ENCODE measurements around the gene EML6.

The EML6 gene

DNA sequence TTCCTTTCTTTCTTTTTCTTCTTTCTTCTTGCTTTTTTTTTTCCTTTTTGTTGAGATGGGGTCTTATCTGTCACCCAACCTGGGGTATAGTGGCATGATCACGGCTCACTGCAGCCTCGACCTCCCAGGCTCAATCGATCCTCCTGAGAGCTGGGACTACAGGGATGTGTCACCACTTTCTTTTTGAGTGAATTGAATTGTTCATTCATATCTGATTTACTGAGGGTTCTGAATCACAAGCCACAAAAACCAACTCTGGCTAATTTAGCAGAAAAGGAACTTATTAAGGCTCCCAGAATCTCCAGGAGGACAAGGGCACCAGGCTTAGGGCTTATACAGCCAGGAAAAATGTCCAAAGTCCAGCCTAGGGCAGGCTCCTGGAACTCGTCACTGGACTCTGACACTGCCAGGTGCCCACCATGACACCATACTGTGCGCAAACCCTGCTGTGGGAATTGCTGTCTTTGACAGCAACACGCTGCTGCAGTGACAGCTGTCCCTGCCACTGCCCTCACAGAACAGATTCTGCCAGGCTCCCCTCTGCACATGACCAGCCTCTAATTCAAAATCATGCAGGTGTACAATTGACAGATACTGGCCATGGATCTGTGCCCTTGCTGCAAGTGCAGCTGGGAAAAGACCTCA lies 42.9 kb upstream of the EML6 start:
- peak; percentile 60 for DNase-seq (ENCODE audit: low read depth, low spot score)
- no peak overlapping the region for H3K4me3 ChIP-seq (ENCODE audit: low read depth, low read length)
- in situ Hi-C loops (cut with HindIII; ENCODE audit: low sequenced_read_pairs) = no loop called here
- TF ChIP-seq, protein P1, sequence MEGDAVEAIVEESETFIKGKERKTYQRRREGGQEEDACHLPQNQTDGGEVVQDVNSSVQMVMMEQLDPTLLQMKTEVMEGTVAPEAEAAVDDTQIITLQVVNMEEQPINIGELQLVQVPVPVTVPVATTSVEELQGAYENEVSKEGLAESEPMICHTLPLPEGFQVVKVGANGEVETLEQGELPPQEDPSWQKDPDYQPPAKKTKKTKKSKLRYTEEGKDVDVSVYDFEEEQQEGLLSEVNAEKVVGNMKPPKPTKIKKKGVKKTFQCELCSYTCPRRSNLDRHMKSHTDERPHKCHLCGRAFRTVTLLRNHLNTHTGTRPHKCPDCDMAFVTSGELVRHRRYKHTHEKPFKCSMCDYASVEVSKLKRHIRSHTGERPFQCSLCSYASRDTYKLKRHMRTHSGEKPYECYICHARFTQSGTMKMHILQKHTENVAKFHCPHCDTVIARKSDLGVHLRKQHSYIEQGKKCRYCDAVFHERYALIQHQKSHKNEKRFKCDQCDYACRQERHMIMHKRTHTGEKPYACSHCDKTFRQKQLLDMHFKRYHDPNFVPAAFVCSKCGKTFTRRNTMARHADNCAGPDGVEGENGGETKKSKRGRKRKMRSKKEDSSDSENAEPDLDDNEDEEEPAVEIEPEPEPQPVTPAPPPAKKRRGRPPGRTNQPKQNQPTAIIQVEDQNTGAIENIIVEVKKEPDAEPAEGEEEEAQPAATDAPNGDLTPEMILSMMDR (IDR thresholded peaks at IDR 0.05; ENCODE audit: low read depth, low read length) = no peak

DNA sequence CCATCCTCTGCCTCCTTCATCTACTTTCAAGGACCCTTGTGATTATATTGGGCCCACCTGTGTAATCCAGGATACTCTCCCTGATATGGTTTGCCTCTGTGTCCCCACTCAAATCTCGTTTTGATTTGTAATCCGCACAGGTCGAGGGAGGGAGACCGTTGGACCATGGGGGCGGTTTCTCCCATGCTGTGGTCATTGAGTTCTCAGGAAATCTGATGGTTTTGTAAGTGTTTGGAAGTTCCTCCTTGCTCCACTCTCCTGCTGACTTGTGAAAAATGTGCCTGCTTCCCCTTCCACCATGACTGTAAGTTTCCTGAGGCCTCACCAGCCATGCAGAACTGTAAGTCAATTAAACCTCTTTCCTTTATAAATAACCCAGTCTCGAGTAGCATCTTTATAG lies 42.0 kb upstream of the EML6 start:
- DNase-seq (ENCODE audit: low read depth, low spot score) = no peak
- H3K4me3 ChIP-seq (ENCODE audit: low read depth, low read length) = no peak overlapping the region

DNA sequence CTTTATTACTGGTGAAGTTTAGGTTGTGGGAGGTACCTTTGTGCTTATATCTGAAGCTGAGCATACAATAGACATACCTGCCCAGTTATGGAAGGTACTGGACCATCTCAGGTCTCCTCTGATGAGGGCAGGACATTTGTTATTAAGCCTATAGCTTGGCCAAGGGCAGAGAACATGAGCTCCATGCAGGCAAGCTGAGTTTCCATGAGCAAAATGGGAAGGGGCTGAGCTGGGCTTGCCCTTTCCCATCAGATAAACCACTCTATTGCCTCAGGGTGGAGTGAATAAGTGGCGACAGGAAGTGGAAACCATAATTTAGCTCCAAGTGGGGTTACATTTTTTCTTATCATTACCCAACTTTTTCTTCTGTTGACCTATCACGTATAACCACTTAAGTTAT lies 39.9 kb upstream of the EML6 start:
- TF ChIP-seq, protein P1 (IDR thresholded peaks at IDR 0.05; ENCODE audit: low read depth, low read length) = no peak
- H3K4me3 ChIP-seq (ENCODE audit: low read depth, low read length) = no peak overlapping the region
- DNase-seq (ENCODE audit: low read depth, low spot score) = no peak
- in situ Hi-C loops (cut with HindIII; ENCODE audit: low sequenced_read_pairs) = no loop called here

More for the DNA sequence above, 42.0 kb upstream of the EML6 start:
- TF ChIP-seq, protein P1 (IDR thresholded peaks at IDR 0.05; ENCODE audit: low read depth, low read length) = no peak
- in situ Hi-C loops (cut with HindIII; ENCODE audit: low sequenced_read_pairs) = no loop called here

DNA sequence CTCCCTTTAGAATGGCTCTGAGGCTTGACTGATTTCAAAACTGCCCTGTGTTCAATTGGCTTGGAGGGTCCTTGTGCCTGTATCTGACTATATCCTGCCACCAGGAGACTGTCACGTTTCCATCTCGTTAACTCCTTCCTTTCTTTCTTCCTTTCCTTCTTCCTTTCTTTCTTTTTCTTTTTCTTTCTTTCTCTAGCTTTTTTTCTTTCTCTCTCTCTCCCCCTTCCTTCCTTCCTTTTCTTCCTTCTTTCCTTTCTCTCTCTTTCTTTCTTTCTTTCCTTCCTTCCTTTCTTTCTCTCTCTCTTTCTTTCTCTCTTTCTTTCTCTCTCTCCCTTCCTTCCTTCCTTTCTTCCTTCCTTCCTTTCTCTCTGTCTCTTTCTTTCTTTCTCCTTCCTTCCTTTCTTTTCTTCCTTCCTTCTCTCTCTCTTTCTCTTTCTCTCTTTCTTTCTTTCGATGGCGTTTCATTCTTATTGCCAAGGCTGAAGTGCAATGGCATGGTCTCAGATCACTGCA lies 38.1 kb upstream of the EML6 start:
- in situ Hi-C loops (cut with HindIII; ENCODE audit: low sequenced_read_pairs) = no loop called here
- no peak overlapping the region for H3K4me3 ChIP-seq (ENCODE audit: low read depth, low read length)
- DNase-seq (ENCODE audit: low read depth, low spot score) = no peak
- TF ChIP-seq, protein P1 (IDR thresholded peaks at IDR 0.05; ENCODE audit: low read depth, low read length) = no peak

DNA sequence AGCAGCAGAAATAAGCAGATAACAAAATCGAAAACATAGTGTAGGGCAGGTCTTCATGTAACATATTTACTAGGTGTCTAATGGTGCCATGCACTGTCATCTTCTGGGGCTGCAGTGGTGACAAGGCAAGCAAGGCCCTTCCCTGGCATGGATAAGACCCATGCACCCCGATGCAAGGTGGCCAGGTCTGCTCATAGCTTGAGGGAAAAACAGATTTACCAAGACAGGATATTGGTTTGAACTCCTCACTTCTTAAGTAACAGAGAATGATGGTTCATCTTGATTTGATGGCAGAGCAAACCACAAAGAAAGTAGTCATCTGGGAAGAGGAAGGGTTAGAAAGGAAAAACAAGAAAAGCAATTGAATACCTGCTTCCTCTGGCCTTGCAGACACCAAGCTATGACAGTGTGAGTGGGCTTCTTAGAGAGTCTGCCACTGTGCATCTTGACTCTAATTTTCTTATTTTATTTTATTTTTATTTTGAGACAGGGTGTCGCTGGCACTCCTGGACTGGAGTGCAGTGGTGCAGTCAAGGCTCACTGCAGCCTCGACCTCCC lies 35.8 kb upstream of the EML6 start:
- DNase-seq (ENCODE audit: low read depth, low spot score) = no peak
- H3K4me3 ChIP-seq (ENCODE audit: low read depth, low read length) = no peak overlapping the region
- in situ Hi-C loops (cut with HindIII; ENCODE audit: low sequenced_read_pairs) = no loop called here
- TF ChIP-seq, protein P1 (IDR thresholded peaks at IDR 0.05; ENCODE audit: low read depth, low read length) = no peak

DNA sequence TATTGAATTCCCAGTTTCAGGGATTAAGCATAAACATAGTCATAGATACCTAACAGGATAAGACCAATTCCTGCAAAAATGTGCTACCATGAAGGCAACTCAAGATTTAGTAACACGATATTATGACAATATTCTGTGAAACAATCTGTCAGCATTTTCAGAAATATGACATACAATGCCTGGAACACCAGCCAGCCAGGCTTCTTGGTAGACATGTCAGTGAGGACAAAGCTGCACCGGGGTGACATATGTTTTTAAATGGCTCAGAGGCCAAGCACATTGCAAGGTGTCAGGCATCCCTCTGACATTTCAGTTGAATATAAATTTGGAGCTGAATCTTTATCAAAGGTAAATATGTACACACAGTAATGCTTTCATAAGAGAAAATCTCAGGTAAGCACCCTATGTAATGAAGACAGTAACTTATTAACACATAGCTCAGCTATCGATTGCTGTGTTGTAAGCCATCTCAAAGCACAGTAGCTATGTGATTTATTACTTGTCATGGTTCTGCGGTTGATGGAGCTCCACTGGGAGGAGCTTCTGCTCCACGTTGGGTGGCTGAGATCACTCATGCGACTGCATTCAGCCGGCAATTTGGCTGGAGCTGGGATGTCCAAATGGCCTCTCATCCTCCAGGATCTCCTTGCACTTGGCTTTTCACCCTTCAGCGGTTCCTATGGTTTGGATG lies 31.9 kb upstream of the EML6 start:
- in situ Hi-C loops (cut with HindIII; ENCODE audit: low sequenced_read_pairs) = no loop called here
- TF ChIP-seq, protein P1 (IDR thresholded peaks at IDR 0.05; ENCODE audit: low read depth, low read length) = no peak
- H3K4me3 ChIP-seq (ENCODE audit: low read depth, low read length) = no peak overlapping the region
- no peak for DNase-seq (ENCODE audit: low read depth, low spot score)

All from astrocyte of the spinal cord (primary cell).